Right cardiac atrium (tissue), 5 donors: ENCODE measurements around the gene ITGAV. TPM values are rescaled to one million over a fixed set of nuclear protein-coding genes. Genes with fewer than 3 reads are reported as not detected.

Experiments
- ATAC-seq, 2 donors: fragments of 200-7000 bp; cut with Tn5 transposase; one replicate each; pipeline versions ENCODE4 v1.8.0 to v1.9.1; 2020; ENCODE audit warnings: moderate library complexity in 2 of 2, mild to moderate bottlenecking in 1 of 2
- DNase-seq, 3 donors: peaks; one replicate each; pipeline ENCODE4 v3.0.0-alpha.2; 2020
- H3K27ac ChIP-seq: one replicate; pipeline ENCODE4 v1.5.1; 2013; ENCODE audit warnings: mild to moderate bottlenecking, low read length, control low read depth, moderate library complexity
- H3K27me3 ChIP-seq: one replicate; pipeline ENCODE4 v1.6.1; 2013; ENCODE audit not compliant: control insufficient read depth, insufficient read depth
- H3K4me1 ChIP-seq: one replicate; pipeline ENCODE4 v1.6.1; 2013; ENCODE audit warnings: low read length; ENCODE audit not compliant: control insufficient read depth, insufficient read depth
- H3K4me3 ChIP-seq: one replicate; pipeline ENCODE4 v1.5.1; 2013; ENCODE audit warnings: low read length, control low read depth
- H3K9me3 ChIP-seq: one replicate; pipeline ENCODE4 v1.6.1; 2013; ENCODE audit warnings: low read length; ENCODE audit not compliant: control insufficient read depth
- WGBS: extraction: QIAGEN DNeasy Blood & Tissue Kit; methylation state at CpG from one replicate; pipeline ENCODE4 v1.1.7; 2013; 5-methylcytosine and 5-hydroxymethylcytosine counted together
- intact Hi-C, 4 donors: fragments of 100-400 bp; cut with DNase I; formaldehyde crosslinking; loops; one replicate each; pipeline versions ENCODE4 v1.11.0 to v1.14.0; 2022 to 2023
- polyA plus RNA-seq: library from polyadenylated mRNA; stranded (reverse); fragments of 200-250 nt; gene quantifications from one replicate; pipeline ENCODE4 v1.2.3, GENCODE V29; 2013
- total RNA-seq, 4 donors: library from RNA; stranded (reverse); fragmentation: NEBNext Ultra II Directional; extraction: Animal tissue kit (Norgen Biotek cat#: 25700); gene quantifications; one replicate each; pipeline ENCODE4 v1.2.1, GENCODE V29; 2021
- donor health status: healthy with polysubstance abuse.
- donor health status: DM: no; HTN: yes; CAD: no.
- donor health status: DM: no; HTN: no; CAD: no.
- donor health status: DM: no; HTN: yes; CAD: no; lungs with severe emphysema.
- donor health status: DM: yes; HTN: yes; CAD: no.

The ITGAV gene
- total and polyA plus RNA-seq, 5 donors = 37.3 to 135 (median 121) TPM

DNA sequence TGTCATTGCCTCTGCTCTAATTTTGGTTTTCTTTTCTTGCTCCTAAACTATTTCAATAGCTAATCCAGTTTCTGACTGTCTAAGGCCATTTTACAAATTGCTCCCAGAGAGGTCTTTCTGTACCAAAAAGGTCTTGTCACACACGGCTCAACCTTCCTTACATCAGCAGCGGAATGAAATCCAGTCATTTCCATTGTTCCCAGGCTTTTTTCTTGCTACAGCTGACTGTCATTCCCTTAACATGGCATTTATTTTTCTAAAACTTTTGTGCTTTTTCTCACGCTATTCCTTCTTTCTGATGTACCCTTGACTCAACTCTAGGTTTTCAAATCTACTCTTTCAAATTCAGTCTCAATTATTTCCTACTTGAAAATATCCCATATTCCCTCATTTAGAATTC, 128.3 kb downstream of the ITGAV start:
- Histone ChIP-seq H3K27ac (no peak overlapping the region), H3K4me3 (no peak overlapping the region), H3K27me3 (no peaks in the 10 kb centered on the region), H3K4me1 (no peaks in the 10 kb centered on the region), H3K9me3 (no peaks in the 10 kb centered on the region)
- 97% methylated on average over 3 of the region's 3 CpGs for WGBS
- intact Hi-C loops = no loop called here
- ATAC-seq = no peak
- DNase-seq = no peak

- no peak overlapping the region for H3K27ac ChIP-seq
- no peaks in the 10 kb centered on the region for H3K4me1 ChIP-seq
- DNase-seq (no peak), ATAC-seq (no peak)
- 83% methylated on average over 4 of the region's 4 CpGs for WGBS
- no peaks in the 10 kb centered on the region for H3K9me3 ChIP-seq
- no peaks in the 10 kb centered on the region for H3K27me3 ChIP-seq
- intact Hi-C loops = no loop called here
- H3K4me3 ChIP-seq = no peak overlapping the region
Observed at GRCh38 chr2:186718903-186719302, 129.0 kb downstream of the ITGAV start.

DNA sequence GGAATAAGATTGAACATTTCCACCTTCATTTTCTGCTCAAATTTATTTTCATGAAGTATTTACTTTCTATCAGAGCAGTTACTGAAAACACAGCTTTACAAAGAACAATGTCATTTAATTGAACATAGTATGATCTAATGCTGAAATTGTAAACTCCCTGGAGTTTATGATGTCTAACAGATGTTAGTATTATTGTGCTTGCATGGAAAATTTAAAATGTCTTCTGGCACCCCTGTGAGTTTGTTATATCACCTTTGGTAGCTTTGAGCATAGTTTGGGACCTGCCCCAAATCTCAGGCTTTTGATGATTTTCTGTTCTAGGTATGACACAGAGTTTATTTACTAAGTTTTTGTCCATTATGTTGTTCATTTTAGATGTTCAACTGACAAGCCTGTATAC, 132.1 kb downstream of the ITGAV start:
- no peak overlapping the region for H3K27ac ChIP-seq
- no peak overlapping the region for H3K4me3 ChIP-seq
- H3K9me3 ChIP-seq = no peaks in the 10 kb centered on the region
- intact Hi-C loops = no loop called here
- ATAC-seq (no peak), DNase-seq (no peak)
- no peaks in the 10 kb centered on the region for H3K4me1 ChIP-seq
- no peaks in the 10 kb centered on the region for H3K27me3 ChIP-seq

DNA sequence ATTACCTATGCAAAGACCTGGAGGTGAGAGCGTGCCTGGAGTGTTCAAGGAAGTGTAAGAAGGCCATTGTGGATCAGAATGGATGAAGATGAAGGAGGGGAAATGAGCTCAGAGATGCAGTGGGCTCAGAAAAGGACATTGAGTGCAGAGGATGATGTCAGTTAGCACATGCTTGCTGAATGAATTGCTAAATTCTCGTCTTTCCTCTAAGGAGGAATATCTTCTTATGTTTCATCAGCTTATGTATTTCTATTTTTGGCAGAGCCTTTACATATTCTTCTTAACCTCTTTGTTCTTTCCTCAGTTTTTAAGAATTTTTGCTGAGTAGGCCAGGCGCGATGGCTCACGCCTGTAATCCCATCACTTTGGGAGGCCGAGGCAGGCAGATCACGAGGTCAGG, 134.9 kb downstream of the ITGAV start:
- no peak for ATAC-seq
- no peaks in the 10 kb centered on the region for H3K4me1 ChIP-seq
- intact Hi-C loops = no loop called here
- H3K27me3 ChIP-seq = no peaks in the 10 kb centered on the region
- no peak overlapping the region for H3K27ac ChIP-seq
- WGBS = 82% methylated on average over 7 of the region's 7 CpGs
- H3K9me3 ChIP-seq = no peaks in the 10 kb centered on the region
- no peak for DNase-seq
- H3K4me3 ChIP-seq = no peak overlapping the region

GRCh38 chr2:186725783-186726182, 135.9 kb downstream of the ITGAV start:
- no peak for ATAC-seq
- Histone ChIP-seq H3K27me3 (no peaks in the 10 kb centered on the region), H3K4me3 (no peak overlapping the region), H3K27ac (no peak overlapping the region), H3K4me1 (no peaks in the 10 kb centered on the region), H3K9me3 (no peaks in the 10 kb centered on the region)
- intact Hi-C loops = no loop called here
- 92% methylated on average over 1 of the region's 1 CpG for WGBS
- no peak for DNase-seq

DNA sequence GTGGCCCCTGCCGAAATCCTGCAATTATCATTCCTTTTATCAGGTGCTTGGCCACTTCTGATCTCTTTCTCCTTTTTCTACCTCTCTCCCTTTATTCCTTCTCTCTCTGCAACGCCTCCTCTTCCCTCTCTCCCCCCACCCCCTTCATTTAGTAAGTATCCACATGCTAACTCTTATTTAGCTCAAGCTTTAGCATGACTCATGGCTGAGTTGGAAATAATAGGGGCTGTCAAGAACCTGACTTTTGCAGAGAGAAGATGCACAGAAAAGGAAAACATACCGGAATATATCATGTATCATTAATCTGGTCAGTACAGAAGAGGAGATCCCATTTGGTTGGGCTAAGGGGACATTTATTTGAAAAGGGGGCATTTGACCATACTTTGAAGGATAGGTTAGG, 137.1 kb downstream of the ITGAV start:
- DNase-seq (no peak), ATAC-seq (no peak)
- Histone ChIP-seq H3K4me1 (no peaks in the 10 kb centered on the region), H3K27ac (no peak overlapping the region), H3K9me3 (no peaks in the 10 kb centered on the region), H3K4me3 (no peak overlapping the region), H3K27me3 (no peaks in the 10 kb centered on the region)
- intact Hi-C loops = no loop called here
- 84% methylated on average over 3 of the region's 3 CpGs for WGBS

DNA sequence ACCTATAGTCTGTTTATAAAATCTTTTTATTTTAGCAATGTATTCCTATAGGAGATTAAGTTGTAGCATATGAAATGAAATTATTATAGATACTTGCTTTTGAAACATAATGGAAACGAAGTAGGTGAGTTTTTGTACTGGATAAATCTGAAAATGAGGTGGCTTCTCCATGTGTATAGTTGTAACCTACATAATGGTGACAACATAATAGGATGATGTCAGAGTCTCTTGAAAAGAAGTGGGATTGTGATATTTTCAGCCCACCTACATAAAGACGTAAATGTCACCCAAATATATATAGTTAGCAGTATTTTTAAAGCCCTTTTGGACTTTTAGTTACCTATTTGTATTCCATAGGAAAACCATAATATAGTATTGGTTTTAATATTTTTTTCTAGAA, 138.8 kb downstream of the ITGAV start:
- Histone ChIP-seq H3K4me3 (no peak overlapping the region), H3K4me1 (no peaks in the 10 kb centered on the region), H3K27me3 (no peaks in the 10 kb centered on the region), H3K27ac (no peak overlapping the region), H3K9me3 (no peaks in the 10 kb centered on the region)
- DNase-seq = no peak
- intact Hi-C loops = no loop called here
- WGBS = 93% methylated on average over 2 of the region's 2 CpGs
- ATAC-seq = no peak

Other genes starting within 250 kb of the ITGAV start
- gene ZC3H15, start 103.8 kb upstream of the ITGAV start, total RNA-seq = 10 to 100 TPM; 36.3 to 40.5 (median 38.4) TPM
- gene ZC3H15, start 103.8 kb upstream of the ITGAV start, polyA plus RNA-seq = 40.6 TPM
- 1 to 10 TPM; 2.3 to 4.4 (median 4.1) TPM for gene FAM171B, start 104.0 kb downstream of the ITGAV start, total RNA-seq
- gene FAM171B, start 104.0 kb downstream of the ITGAV start, polyA plus RNA-seq = 0.70 TPM